ENCODE measurements around the gene ADCYAP1R1. TPM values are rescaled to one million over a fixed set of nuclear protein-coding genes. Genes with fewer than 3 reads are reported as not detected.

Gene ADCYAP1R1
- polyA plus RNA-seq, 3 donors = not detected

DNA sequence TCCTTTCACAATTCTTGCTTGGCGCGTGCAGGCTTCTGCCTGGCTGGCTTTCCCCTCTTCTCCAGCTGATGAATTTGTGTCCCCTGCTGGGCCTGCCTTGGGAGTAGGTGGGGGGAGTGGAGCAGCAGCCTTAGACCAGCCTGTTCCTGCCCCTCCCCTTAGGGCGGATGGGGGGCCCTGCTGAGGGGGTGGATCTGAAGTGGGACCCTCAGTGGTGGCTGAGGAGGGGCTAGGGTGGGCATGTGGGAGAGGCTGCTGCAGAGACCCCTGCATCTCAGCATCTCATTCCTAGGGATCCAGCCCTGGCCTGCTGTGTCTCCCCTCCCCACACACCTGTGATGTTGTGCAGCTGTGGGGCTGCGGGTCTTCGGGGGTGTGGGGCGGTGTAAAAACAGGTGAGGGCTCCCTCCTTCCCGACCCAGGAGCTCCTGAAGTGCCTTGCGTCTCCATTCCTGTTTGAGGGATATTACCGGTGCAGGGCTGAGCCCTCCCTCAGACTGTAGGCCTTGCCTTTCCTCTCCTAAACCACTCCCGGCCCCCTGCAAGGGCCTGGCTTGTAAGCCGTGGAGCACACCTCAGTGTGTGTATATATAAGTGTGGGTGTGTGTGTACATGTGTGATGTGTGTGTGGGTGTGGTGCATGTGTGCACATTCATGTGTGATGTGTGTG, 24.7 kb downstream of the ADCYAP1R1 start:
- Histone ChIP-seq H3K4me1 (ENCODE audit: control insufficient read depth in 1 of 2, insufficient read depth in 2 of 2, low read length in 2 of 2) (no peaks in the 10 kb centered on the region), H3K27me3 (ENCODE audit: control insufficient read depth in 2 of 2, insufficient read depth in 2 of 2, low read length in 2 of 2) (no peaks in the 10 kb centered on the region), H3K79me2 (ENCODE audit: insufficient read depth, low read length) (no peaks in the 10 kb centered on the region), H3K36me3 (replicated peaks in 1 of 2; ENCODE audit: control insufficient read depth in 1 of 2, insufficient read depth in 2 of 2, low read length in 2 of 2) (no peaks in the 10 kb centered on the region), H3K4me3 (replicated peaks in 1 of 3; ENCODE audit: low read depth in 2 of 3, low read length in 3 of 3) (no peak overlapping the region), H3K4me2 (replicated peaks; ENCODE audit: extremely low read depth, low read length, poor library complexity, severe bottlenecking) (no peak overlapping the region), H3K9ac (ENCODE audit: insufficient read depth, low read length, poor library complexity, severe bottlenecking) (no peak overlapping the region), H2AFZ (ENCODE audit: insufficient read depth, low read depth, low read length, poor library complexity, severe bottlenecking) (no peak overlapping the region), H4K20me1 (ENCODE audit: insufficient read depth, low read length) (no peaks in the 10 kb centered on the region), H3K9me3 (replicated peaks in 1 of 2; ENCODE audit: control insufficient read depth in 1 of 2, insufficient read depth in 1 of 2, low read length in 2 of 2) (no peaks in the 10 kb centered on the region), H3K27ac (ENCODE audit: low read depth in 1 of 2, low read length in 2 of 2) (no peak overlapping the region)
- WGBS (ENCODE audit: insufficient coverage) = 96% methylated on average over 5 of the region's 11 CpGs
- no peaks in the 10 kb centered on the region for H3K36me3 Mint-ChIP-seq
- DNase-seq = no peak
- intact Hi-C loops (cut with micrococcal nuclease) = no loop called here
- H3K4me1 Mint-ChIP-seq = no peaks in the 10 kb centered on the region
- no peak overlapping the region for H3K27ac Mint-ChIP-seq
- H3K27me3 Mint-ChIP-seq (ENCODE audit: low read depth in 3 of 3) = peaks cover 8 to 11% (median 9%) of the 10 kb centered on the region in 3 donors
- H3K4me3 Mint-ChIP-seq = no peak overlapping the region
- H3K9me3 Mint-ChIP-seq = peaks cover 0 to 1% (median 0%) of the 10 kb centered on the region in 7 donors
- TF ChIP-seq, protein P1, sequence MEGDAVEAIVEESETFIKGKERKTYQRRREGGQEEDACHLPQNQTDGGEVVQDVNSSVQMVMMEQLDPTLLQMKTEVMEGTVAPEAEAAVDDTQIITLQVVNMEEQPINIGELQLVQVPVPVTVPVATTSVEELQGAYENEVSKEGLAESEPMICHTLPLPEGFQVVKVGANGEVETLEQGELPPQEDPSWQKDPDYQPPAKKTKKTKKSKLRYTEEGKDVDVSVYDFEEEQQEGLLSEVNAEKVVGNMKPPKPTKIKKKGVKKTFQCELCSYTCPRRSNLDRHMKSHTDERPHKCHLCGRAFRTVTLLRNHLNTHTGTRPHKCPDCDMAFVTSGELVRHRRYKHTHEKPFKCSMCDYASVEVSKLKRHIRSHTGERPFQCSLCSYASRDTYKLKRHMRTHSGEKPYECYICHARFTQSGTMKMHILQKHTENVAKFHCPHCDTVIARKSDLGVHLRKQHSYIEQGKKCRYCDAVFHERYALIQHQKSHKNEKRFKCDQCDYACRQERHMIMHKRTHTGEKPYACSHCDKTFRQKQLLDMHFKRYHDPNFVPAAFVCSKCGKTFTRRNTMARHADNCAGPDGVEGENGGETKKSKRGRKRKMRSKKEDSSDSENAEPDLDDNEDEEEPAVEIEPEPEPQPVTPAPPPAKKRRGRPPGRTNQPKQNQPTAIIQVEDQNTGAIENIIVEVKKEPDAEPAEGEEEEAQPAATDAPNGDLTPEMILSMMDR (IDR thresholded peaks at IDR 0.05) = no peak

DNA sequence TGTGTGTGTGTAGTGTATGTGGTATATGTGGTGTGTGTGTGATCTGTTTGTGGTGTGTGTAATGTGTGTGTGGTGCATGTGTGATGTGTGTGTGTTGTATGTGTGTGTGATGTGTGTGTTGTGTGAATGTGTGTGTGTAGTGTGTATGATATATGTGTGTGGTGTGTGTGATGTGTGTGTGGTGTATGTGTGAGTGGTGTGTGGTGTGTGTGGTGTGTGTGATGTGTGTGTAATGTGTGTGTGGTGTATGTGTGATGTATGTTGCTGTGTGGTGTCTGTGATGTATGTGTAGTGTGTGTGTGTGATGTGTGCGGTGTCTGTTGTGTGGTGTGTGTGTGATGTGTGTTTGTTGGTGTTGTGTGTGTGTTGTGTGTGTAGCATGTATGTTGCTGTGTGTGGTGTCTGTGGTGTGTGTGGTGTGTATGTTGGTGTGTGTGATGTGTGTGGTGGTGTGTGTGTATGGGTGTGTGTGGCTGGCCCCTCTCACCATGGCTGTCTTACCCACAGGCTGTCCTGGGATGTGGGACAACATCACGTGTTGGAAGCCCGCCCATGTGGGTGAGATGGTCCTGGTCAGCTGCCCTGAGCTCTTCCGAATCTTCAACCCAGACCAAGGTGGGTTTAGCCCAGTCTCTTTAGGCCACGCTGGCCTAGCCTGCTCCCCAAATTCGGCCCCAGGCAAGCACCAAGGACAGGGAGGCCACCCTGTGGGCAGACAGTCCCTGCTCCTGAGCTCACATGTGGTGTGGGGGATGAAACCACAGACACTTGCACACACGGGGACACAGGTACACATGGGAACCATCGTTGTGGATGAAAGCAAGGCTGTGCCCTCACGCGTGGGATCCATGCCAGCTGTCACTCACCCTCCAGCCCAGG, 25.6 kb downstream of the ADCYAP1R1 start:
- 87% methylated on average over 10 of the region's 10 CpGs for WGBS (ENCODE audit: insufficient coverage)

More for the DNA sequence above, 25.6 kb downstream of the ADCYAP1R1 start:
- Histone ChIP-seq H3K27me3 (ENCODE audit: control insufficient read depth in 2 of 2, insufficient read depth in 2 of 2, low read length in 2 of 2) (no peaks in the 10 kb centered on the region), H3K27ac (ENCODE audit: low read depth in 1 of 2, low read length in 2 of 2) (no peak overlapping the region), H3K79me2 (ENCODE audit: insufficient read depth, low read length) (no peaks in the 10 kb centered on the region), H3K4me2 (replicated peaks; ENCODE audit: extremely low read depth, low read length, poor library complexity, severe bottlenecking) (no peak overlapping the region), H2AFZ (ENCODE audit: insufficient read depth, low read depth, low read length, poor library complexity, severe bottlenecking) (no peak overlapping the region), H3K4me1 (ENCODE audit: control insufficient read depth in 1 of 2, insufficient read depth in 2 of 2, low read length in 2 of 2) (no peaks in the 10 kb centered on the region), H3K9me3 (replicated peaks in 1 of 2; ENCODE audit: control insufficient read depth in 1 of 2, insufficient read depth in 1 of 2, low read length in 2 of 2) (no peaks in the 10 kb centered on the region), H3K9ac (ENCODE audit: insufficient read depth, low read length, poor library complexity, severe bottlenecking) (no peak overlapping the region), H3K36me3 (replicated peaks in 1 of 2; ENCODE audit: control insufficient read depth in 1 of 2, insufficient read depth in 2 of 2, low read length in 2 of 2) (no peaks in the 10 kb centered on the region), H3K4me3 (replicated peaks in 1 of 3; ENCODE audit: low read depth in 2 of 3, low read length in 3 of 3) (no peak overlapping the region), H4K20me1 (ENCODE audit: insufficient read depth, low read length) (no peaks in the 10 kb centered on the region)
- Mint-ChIP-seq H3K4me3 (no peak overlapping the region), H3K4me1 (peaks cover 3% of the 10 kb centered on the region), H3K9me3 (peaks cover 0 to 1% (median 0%) of the 10 kb centered on the region in 7 donors), H3K27me3 (ENCODE audit: low read depth in 3 of 3) (peaks cover 11 to 14% (median 11%) of the 10 kb centered on the region in 3 donors), H3K27ac (no peak overlapping the region), H3K36me3 (no peaks in the 10 kb centered on the region)
- TF ChIP-seq, protein P1 (IDR thresholded peaks at IDR 0.05) = no peak
- DNase-seq = no peak
- intact Hi-C loops (cut with micrococcal nuclease) = no loop called here
